Effector memory CD8-positive, alpha-beta T cell (primary cell): Measurements from ENCODE around the gene CADPS.

Experiments used
- ATAC-seq: fragments of 150-1000 bp; cut with Tn5 transposase; replicated peaks from 2 replicates; pipeline ENCODE4 v1.10.0; 2021; ENCODE audit warnings: mild to moderate bottlenecking, moderate library complexity
- DNase-seq, 3 experiments: peaks; one replicate each; pipeline ENCODE4 v3.0.0; 2021
- H3K27ac Mint-ChIP-seq, 2 donors: one replicate each; pipeline ENCODE4 v1.8.0; 2022; ENCODE audit warnings: mild to moderate bottlenecking in 2 of 2, mixed read lengths in 2 of 2, moderate library complexity in 2 of 2
- H3K27me3 Mint-ChIP-seq, 2 donors: one replicate each; pipeline ENCODE4 v1.8.0; 2022; ENCODE audit warnings: mixed read lengths in 2 of 2
- H3K36me3 Mint-ChIP-seq: one replicate; pipeline ENCODE4 v1.8.0; 2022; ENCODE audit warnings: mild to moderate bottlenecking, moderate library complexity, mixed read lengths; ENCODE audit not compliant: insufficient read depth
- H3K4me1 Mint-ChIP-seq, 2 donors: one replicate each; pipeline ENCODE4 v1.8.0; 2022; ENCODE audit warnings: low read depth in 2 of 2, mixed read lengths in 2 of 2
- H3K4me3 Mint-ChIP-seq, 2 donors: one replicate each; pipeline ENCODE4 v1.8.0; 2022; ENCODE audit warnings: mild to moderate bottlenecking in 2 of 2, mixed read lengths in 2 of 2, moderate library complexity in 2 of 2
- H3K9me3 Mint-ChIP-seq, 2 donors: one replicate each; pipeline ENCODE4 v1.8.0; 2022; ENCODE audit warnings: mixed read lengths in 2 of 2

Gene CADPS

GRCh38 chr3:62374341-62375218 lies 500.6 kb downstream of the CADPS start:
- Mint-ChIP-seq H3K36me3 (no peaks in the 10 kb centered on the region), H3K27ac (no peak overlapping the region), H3K4me3 (no peak overlapping the region), H3K4me1 (peaks cover 0 to 1% of the 10 kb centered on the region in 2 donors), H3K9me3 (peaks cover 1 to 5% of the 10 kb centered on the region in 2 donors), H3K27me3 (peaks cover 61 to 93% of the 10 kb centered on the region in 2 donors)
- DNase-seq (no peak), ATAC-seq (no peak)

GRCh38 chr3:62373714-62374333 lies 501.4 kb downstream of the CADPS start:
- Mint-ChIP-seq H3K4me3 (no peak overlapping the region), H3K27ac (no peak overlapping the region), H3K9me3 (peaks cover 1 to 5% of the 10 kb centered on the region in 2 donors), H3K27me3 (peaks cover 64 to 94% of the 10 kb centered on the region in 2 donors), H3K36me3 (no peaks in the 10 kb centered on the region), H3K4me1 (peaks cover 0 to 1% of the 10 kb centered on the region in 2 donors)
- no peak for ATAC-seq
- no peak for DNase-seq

GRCh38 chr3:62373215-62373614 lies 502.0 kb downstream of the CADPS start, which contains the start of gene FEZF2:
Gene FEZF2 (minus strand): TSS chr3:62373550. CDS start chr3:62372868, 682 bp downstream.
- DNase-seq (no peak), ATAC-seq (no peak)
- Mint-ChIP-seq H3K4me1 (peaks cover 0 to 1% of the 10 kb centered on the region in 2 donors), H3K4me3 (no peak within 1 kb of the TSS), H3K27me3 (peaks cover 68 to 97% of the 10 kb centered on the region in 2 donors), H3K36me3 (no peaks in the 10 kb centered on the region), H3K27ac (no peak within 1 kb of the TSS), H3K9me3 (peaks cover 1 to 5% of the 10 kb centered on the region in 2 donors)

GRCh38 chr3:62372621-62373041 lies 502.6 kb downstream of the CADPS start:
- Mint-ChIP-seq H3K27ac (no peak overlapping the region), H3K27me3 (peaks cover 68 to 97% of the 10 kb centered on the region in 2 donors), H3K4me1 (peaks cover 0 to 1% of the 10 kb centered on the region in 2 donors), H3K9me3 (peaks cover 1 to 5% of the 10 kb centered on the region in 2 donors), H3K4me3 (no peak overlapping the region), H3K36me3 (no peaks in the 10 kb centered on the region)
- ATAC-seq (no peak), DNase-seq (no peak)

GRCh38 chr3:62371720-62372591 lies 503.3 kb downstream of the CADPS start:
- peaks cover 72 to 97% of the 10 kb centered on the region in 2 donors for H3K27me3 Mint-ChIP-seq
- H3K4me1 Mint-ChIP-seq: peaks cover 0 to 1% of the 10 kb centered on the region in 2 donors
- H3K27ac Mint-ChIP-seq: no peak overlapping the region
- peaks cover 1 to 5% of the 10 kb centered on the region in 2 donors for H3K9me3 Mint-ChIP-seq
- no peaks in the 10 kb centered on the region for H3K36me3 Mint-ChIP-seq
- H3K4me3 Mint-ChIP-seq: no peak overlapping the region
- ATAC-seq: no peak
- no peak for DNase-seq

GRCh38 chr3:62370858-62371719 lies 504.1 kb downstream of the CADPS start:
- ATAC-seq (no peak), DNase-seq (no peak)
- Mint-ChIP-seq H3K9me3 (peaks cover 1 to 5% of the 10 kb centered on the region in 2 donors), H3K27ac (no peak overlapping the region), H3K27me3 (peaks cover 72 to 97% of the 10 kb centered on the region in 2 donors), H3K4me3 (no peak overlapping the region), H3K4me1 (peaks cover 0 to 1% of the 10 kb centered on the region in 2 donors), H3K36me3 (no peaks in the 10 kb centered on the region)

GRCh38 chr3:62370112-62370857 lies 504.9 kb downstream of the CADPS start:
- H3K36me3 Mint-ChIP-seq: no peaks in the 10 kb centered on the region
- no peak overlapping the region for H3K4me3 Mint-ChIP-seq
- ATAC-seq (no peak), DNase-seq (no peak)
- H3K27me3 Mint-ChIP-seq: peaks cover 72 to 97% of the 10 kb centered on the region in 2 donors
- no peak overlapping the region for H3K27ac Mint-ChIP-seq
- peaks cover 0 to 1% of the 10 kb centered on the region in 2 donors for H3K4me1 Mint-ChIP-seq
- H3K9me3 Mint-ChIP-seq: peaks cover 0 to 1% of the 10 kb centered on the region in 2 donors

GRCh38 chr3:62369476-62369743 lies 505.8 kb downstream of the CADPS start:
- no peaks in the 10 kb centered on the region for H3K36me3 Mint-ChIP-seq
- H3K9me3 Mint-ChIP-seq: peaks cover 0 to 1% of the 10 kb centered on the region in 2 donors
- H3K27me3 Mint-ChIP-seq: peaks cover 65 to 92% of the 10 kb centered on the region in 2 donors
- H3K4me3 Mint-ChIP-seq: no peak overlapping the region
- ATAC-seq: no peak
- H3K4me1 Mint-ChIP-seq: no peaks in the 10 kb centered on the region
- DNase-seq: no peak
- H3K27ac Mint-ChIP-seq: no peak overlapping the region

GRCh38 chr3:62368705-62369475 lies 506.3 kb downstream of the CADPS start:
- no peak for DNase-seq
- H3K27ac Mint-ChIP-seq: no peak overlapping the region
- peaks cover 0 to 1% of the 10 kb centered on the region in 2 donors for H3K9me3 Mint-ChIP-seq
- ATAC-seq: no peak
- H3K4me1 Mint-ChIP-seq: no peaks in the 10 kb centered on the region
- H3K36me3 Mint-ChIP-seq: no peaks in the 10 kb centered on the region
- H3K27me3 Mint-ChIP-seq: peaks cover 59 to 87% of the 10 kb centered on the region in 2 donors
- no peak overlapping the region for H3K4me3 Mint-ChIP-seq

- ATAC-seq: no peak
- Mint-ChIP-seq H3K4me3 (no peak overlapping the region), H3K36me3 (no peaks in the 10 kb centered on the region), H3K27ac (no peak overlapping the region), H3K9me3 (peaks cover 0 to 1% of the 10 kb centered on the region in 2 donors), H3K4me1 (no peaks in the 10 kb centered on the region), H3K27me3 (peaks cover 57 to 81% of the 10 kb centered on the region in 2 donors)
- no peak for DNase-seq
These were observed 506.9 kb downstream of the CADPS start for GRCh38 chr3:62368290-62368704.

- ATAC-seq: no peak
- Mint-ChIP-seq H3K27me3 (peaks cover 57 to 77% of the 10 kb centered on the region in 2 donors), H3K4me1 (no peaks in the 10 kb centered on the region), H3K9me3 (peaks cover 0 to 1% of the 10 kb centered on the region in 2 donors), H3K4me3 (no peak overlapping the region), H3K27ac (no peak overlapping the region), H3K36me3 (no peaks in the 10 kb centered on the region)
- DNase-seq: no peak
These were observed 507.4 kb downstream of the CADPS start for GRCh38 chr3:62367763-62368195.
